Fibroblast of lung (primary cell): ENCODE results near the gene SUZ12.
"Not testable (repeated sequence)": the region's sequence is repeated elsewhere in the genome, so short reads cannot be mapped to it uniquely, and the experiment has no call there.

Experiments
- CTCF ChIP-seq, 2 donors: IDR thresholded peaks in 1 of 2; conservative IDR thresholded peaks in 1 of 2; 1 replicate in 1 of 2; 2 replicates in 1 of 2; pipeline ENCODE4 v1.5.1; 2011 to 2012; ENCODE audit warnings: low read length in 2 of 2, control low read depth in 1 of 2, inconsistent platforms in 1 of 2, low read depth in 1 of 2, mild to moderate bottlenecking in 1 of 2
- EZH2 ChIP-seq: IDR thresholded peaks from 2 replicates; pipeline ENCODE4 v1.5.1; 2012; ENCODE audit warnings: low read length, control low read depth, mild to moderate bottlenecking; ENCODE audit errors: missing control alignments

DNA sequence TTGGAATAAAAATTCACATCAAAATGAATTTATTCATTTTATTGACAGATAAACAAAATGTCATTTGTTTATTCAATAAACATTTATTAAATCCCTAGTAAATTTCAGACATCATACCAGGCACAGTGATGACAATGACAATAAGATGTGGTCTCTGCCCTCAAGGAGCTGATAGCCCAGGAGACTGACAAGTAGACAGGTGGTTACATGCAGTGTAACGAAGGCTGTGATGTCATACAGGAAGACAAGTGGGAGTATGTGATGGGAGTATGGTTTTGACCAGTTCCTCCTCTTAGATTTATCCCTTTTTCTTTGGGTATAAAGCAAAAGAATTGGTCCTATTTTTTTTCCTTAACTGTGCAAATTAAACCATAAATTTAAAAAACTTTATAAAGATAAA, 97.0 kb downstream of the SUZ12 start:
- TF ChIP-seq CTCF (conservative IDR thresholded peaks at IDR 0.05 in 1 of 2, IDR thresholded peaks at IDR 0.05 in 1 of 2; ENCODE audit: low read depth in 1 of 2, low read length in 2 of 2); EZH2: not testable (repeated sequence)
